Amniotic stem cell (primary cell): ENCODE results near the gene DMD.
"Not testable (repeated sequence)": the region's sequence is repeated elsewhere in the genome, so short reads cannot be mapped to it uniquely, and the experiment has no call there.

ENCODE experiments used
- DNase-seq: peaks from one replicate; lab custom pipeline; 2025; lab: John Stamatoyannopoulos, UW

DMD gene

DNA sequence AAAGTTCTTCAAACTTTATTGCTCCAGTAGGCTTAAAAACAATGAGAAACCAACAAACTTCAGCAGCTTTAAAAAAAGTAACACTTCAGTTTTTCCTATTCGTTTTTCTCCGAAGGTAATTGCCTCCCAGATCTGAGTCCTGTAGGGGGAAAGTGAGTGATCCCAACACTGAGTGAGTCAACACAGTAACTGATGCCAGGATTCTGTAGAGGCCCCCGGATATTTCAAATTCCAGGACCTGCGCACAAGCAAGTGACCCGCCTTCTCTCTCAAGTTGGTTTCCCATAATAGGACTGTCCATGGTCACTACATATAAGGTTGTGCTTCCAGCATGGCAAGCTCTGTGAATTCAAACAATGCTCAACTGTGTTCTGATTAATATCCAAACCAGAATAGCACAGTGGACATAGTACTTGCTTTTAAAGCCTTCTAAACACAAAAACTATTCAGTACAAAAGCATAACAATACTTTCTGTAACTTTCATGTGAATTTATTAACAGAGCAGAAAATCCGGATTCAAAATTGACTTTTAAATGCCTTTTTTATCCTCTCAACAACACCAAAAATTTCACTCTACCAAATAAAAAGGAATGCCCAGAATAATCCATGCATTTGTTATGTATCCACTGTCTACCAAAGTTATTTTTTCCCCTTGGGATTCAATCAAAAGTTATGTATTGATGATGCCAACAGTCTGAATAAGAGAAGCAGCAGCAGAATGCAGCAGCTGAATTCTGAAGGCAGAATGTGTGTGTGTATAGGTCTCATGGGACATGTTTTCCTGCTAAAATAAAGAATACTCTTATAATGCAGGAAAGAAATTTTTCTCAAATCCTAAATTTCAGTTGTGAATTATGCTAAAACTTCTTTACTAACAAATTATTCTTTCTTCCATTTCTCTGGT lies at the start of gene DMD:
Gene DMD (minus strand): TSS at position 194 of the 905 bp plus-strand sequence. CDS start 237 bp downstream, outside the sequence.
- no peak for DNase-seq

- DNase-seq, result no peak
These were observed 41.0 kb upstream of the DMD start for GRCh38 chrX:33252306-33252825.

- DNase-seq, result no peak
These were observed 7.5 kb upstream of the DMD start for GRCh38 chrX:33218819-33219218.

- DNase-seq, result no peak
These were observed 1.2 kb downstream of the DMD start for GRCh38 chrX:33210156-33210555.

GRCh38 chrX:33207056-33207455 lies 4.3 kb downstream of the DMD start:
- DNase-seq, result no peak

DNA sequence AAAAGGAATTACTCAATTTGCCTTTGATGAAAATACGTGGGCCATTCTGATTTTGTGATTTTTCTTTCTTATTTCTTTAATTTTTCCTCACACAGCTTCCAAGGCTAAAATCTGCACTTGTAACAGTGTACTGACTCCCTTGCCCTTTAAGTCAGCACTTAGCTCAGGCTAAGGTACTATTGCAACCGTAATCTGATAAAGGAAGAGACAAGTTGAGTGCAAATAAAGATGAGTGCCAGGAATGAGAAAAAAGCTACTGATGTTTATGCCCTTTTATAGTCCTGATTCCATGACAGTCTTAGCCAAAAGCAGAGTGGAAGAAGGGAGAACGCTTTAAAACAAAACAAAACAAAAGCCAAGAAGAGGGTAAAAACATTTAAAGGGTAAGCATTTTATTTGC lies 6.0 kb downstream of the DMD start:
- no peak for DNase-seq

GRCh38 chrX:33204889-33205288 lies 6.5 kb downstream of the DMD start:
- no peak for DNase-seq

GRCh38 chrX:33198561-33199279 lies 12.6 kb downstream of the DMD start:
- DNase-seq, result no peak

DNA sequence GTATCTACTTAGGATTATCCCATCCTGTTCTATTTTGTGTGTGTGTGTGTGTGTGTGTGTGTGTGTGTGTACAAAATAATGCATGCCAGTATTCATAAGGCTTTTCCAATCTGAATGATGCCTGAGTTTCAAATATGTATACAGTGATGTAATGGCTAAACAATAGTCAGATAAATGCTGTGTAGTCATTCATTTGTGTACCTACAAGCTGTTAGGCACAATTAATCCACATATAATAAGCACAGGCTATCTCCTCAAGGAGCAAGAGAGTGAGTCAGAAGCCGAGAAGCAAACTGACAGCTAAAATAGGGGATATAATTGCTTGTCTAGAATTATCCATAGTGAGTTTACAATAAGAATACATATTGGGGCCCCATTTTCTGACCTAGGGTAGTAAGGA lies 15.7 kb downstream of the DMD start:
- no peak for DNase-seq

- DNase-seq, result no peak
These were observed 16.4 kb downstream of the DMD start for GRCh38 chrX:33194876-33195433.

DNA sequence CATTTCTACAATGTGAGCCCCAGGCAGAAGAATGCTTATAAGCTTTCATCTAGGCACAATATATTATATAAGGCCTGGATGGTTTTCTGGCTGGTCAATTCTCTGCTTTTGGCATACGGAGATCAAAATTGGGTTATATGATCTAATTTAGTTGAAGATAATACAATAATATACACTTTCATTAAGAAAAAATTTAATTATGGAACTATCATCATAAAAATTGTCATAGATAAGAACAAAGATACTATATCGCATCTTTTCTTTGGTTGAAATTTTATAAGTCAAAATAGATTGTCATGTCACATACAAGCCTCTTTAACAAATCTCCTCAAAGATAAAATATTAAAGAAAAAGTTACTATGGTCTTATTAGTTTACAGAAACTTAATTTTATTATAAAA lies 17.1 kb downstream of the DMD start:
- DNase-seq, result no peak

DNA sequence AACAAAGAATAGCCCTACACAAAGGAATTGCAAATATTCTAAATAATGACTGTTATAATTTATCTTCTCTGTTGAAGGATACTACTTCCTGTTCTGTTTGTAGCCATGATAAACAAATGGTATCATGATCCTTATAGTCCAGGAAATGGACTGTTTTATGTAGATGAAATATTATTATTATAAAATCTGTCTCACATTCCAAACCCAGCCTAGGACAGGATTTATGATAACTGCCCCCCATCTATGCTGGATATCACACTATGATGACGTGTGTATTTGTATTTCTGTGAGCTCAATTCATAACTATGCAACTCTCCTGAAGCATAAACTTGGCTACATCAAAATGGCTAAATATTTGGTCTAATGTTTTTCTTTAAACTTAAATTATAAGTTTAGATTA lies 21.3 kb downstream of the DMD start:
- no peak for DNase-seq

GRCh38 chrX:33188881-33189280 lies 22.5 kb downstream of the DMD start:
- DNase-seq, result no peak

DNA sequence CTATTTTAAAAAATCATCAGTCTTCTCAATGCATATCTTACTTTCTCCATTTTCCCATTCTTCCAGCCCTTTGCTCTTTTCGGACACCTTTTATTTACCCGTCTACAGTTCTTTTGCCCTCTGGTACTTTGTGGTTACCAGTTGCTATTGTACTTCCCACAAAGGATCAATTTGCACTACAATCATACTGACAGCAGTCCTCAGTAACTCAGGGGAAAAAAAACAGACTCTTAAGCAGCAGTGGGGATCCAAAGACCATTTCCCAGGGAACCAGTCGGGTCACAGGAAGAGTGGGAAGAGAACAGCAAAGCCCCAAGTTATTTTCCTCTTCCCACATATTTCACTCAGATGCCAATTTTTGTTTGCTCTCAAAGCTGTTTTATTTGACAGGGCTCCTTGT lies 23.1 kb downstream of the DMD start:
- no peak for DNase-seq

DNA sequence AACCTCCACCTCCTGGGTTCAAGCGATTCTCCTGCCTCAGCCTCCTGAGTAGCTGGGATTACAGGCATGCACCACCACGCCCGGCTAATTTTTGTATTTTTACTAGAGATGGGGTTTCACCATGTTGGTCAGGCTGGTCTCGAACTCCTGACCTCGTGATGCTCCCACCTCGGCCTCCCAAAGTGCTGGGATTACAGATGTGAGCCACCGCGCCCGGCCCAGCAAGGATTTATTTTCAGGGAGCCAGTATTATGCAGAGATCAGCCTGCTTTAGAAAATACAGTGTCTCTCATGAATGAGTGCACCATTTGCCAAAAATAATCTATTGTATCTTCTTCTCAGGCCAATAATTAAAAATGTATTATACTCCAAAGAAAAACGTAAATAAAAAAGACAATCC lies 26.5 kb downstream of the DMD start:
- not testable (repeated sequence) for DNase-seq

DNA sequence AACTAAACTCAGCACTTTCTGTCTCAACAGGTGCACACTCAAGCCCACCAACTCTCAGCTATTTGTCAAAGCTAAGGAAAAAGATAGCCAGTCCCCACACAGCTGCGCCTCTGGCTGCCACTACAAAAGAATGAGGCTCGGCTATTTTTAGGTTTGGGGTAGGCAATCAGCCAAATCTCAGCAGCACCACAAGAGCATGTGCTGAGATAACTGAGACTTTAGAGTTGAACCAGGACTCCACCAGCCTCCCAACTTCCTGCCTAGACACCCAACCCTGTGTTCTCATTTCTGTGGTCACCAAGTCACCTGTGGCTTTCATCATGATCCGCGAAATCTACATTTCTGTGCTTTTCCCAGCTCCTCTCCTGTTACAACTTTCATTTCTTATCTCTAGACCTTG lies 28.0 kb downstream of the DMD start:
- DNase-seq, result no peak

DNA sequence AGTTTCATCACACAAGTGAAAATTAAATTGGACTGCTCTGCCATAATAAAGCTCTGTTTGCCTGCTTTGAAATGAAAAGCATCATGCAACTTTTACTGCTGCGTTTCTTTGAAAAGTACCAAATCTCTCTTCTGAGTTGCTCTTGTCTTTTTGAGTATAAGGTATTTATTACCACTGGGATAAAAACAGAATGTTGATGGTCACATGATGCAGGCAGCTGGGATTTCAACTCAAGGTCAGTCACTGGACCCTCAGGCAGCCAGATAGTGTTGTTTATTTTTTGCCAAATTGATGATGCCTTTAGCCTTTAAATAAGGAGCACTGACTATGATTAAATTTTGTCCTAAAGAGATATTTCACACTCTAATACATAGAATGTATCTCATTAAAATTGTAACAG lies 32.7 kb downstream of the DMD start:
- no peak for DNase-seq

GRCh38 chrX:33178218-33178617 lies 33.1 kb downstream of the DMD start:
- DNase-seq, result no peak

DNA sequence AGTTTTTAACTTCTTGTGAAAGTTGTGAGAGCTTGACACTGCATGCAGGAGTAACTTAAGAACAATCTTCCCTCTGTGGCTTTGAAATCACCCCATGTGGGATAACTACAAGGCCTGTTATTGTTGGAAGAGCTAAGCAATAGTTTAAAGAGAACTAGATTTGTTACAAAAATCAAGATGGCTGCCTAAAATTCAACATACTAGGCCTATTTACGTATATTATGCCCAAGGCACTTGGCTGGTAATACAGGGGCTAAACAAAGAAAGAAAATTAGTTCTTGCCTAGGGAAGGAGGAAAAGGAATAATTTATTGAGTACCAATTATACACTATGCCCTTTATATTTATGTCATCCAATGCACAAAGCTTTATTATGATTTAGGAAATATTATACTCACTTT lies 36.1 kb downstream of the DMD start:
- DNase-seq, result no peak

DNA sequence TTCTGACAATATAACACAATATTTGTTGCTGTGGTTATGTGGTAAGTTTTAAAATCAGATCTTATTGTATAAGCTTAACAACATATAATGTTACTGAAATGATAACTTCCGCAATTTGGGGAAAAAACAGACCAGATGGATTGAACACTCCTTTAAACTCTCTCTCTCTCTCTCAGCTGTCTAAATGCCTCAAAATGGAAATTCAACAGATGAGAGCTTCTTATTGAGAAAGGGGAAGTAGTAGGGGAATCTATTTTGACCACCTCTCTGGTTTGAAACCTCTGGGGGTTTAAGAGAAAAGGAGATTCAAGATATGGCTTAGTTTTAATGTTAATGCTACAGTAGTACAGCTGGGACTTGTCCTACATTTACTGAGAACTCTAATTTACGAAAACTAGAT lies 40.3 kb downstream of the DMD start:
- DNase-seq, result no peak

GRCh38 chrX:33161829-33162228 lies 49.5 kb downstream of the DMD start:
- DNase-seq, result no peak

- no peak for DNase-seq
These were observed 51.1 kb downstream of the DMD start for GRCh38 chrX:33160273-33160672.
